K562 (cell line): ENCODE measurements around the gene AMT. TPM values are rescaled to one million over a fixed set of nuclear protein-coding genes. Genes with fewer than 3 reads are reported as not detected.

Source experiments
- ARID1B ChIP-seq: fragments of 450-650 bp; IDR thresholded peaks from 2 replicates; pipeline ENCODE4 v1.6.1; 2016; ENCODE audit warnings: antibody characterized with exemption, mild to moderate bottlenecking, inconsistent platforms
- ATF7 ChIP-seq: fragments of 450-650 bp; IDR thresholded peaks from 2 replicates; pipeline ENCODE4 v1.7.1; 2014; ENCODE audit warnings: mild to moderate bottlenecking, moderate library complexity
- CEBPB ChIP-seq: fragments of 450-650 bp; IDR thresholded peaks from 2 replicates; pipeline ENCODE4 v1.6.1; 2016; ENCODE audit warnings: missing genetic modification characterization, missing compliant biosample characterization
- ELK1 ChIP-seq: sonication (generic); formaldehyde crosslinking; IDR thresholded peaks from 2 replicates; pipeline ENCODE4 v1.8.1; 2022; ENCODE audit warnings: missing genetic modification reagents
- IFI16 ChIP-seq: fragments of 250-450 bp; sonication (Bioruptor Pico); IDR thresholded peaks from 2 replicates; pipeline ENCODE4 v2.1.2; 2022; ENCODE audit warnings: mild to moderate bottlenecking, inconsistent platforms
- MCM7 ChIP-seq, 2 experiments: fragments of 450-650 bp; IDR thresholded peaks; 2 replicates each; pipeline ENCODE4 v1.6.1; 2016 to 2018
- POLR2G ChIP-seq: fragments of 200-400 bp; formaldehyde crosslinking; IDR thresholded peaks from 2 replicates; pipeline ENCODE4 v1.6.1; 2017; ENCODE audit warnings: low read depth, mild to moderate bottlenecking, antibody characterized with exemption, low read length, moderate library complexity
- SMAD2 ChIP-seq: fragments of 150-350 bp; IDR thresholded peaks from 2 replicates; pipeline ENCODE4 v1.6.1; 2014; ENCODE audit warnings: low read depth, mild to moderate bottlenecking, low read length
- SMARCC2 ChIP-seq: fragments of 450-650 bp; IDR thresholded peaks from 2 replicates; pipeline ENCODE4 v1.6.1; 2017; ENCODE audit warnings: antibody characterized with exemption, moderate library complexity, mild to moderate bottlenecking, low read depth
- SMC3 ChIP-seq: conservative IDR thresholded peaks from 2 replicates; pipeline ENCODE4 v1.6.1; 2011; ENCODE audit warnings: low read depth, low read length, improper control_type of control experiment; ENCODE audit not compliant: insufficient read depth
- SOX6 ChIP-seq: fragments of 450-650 bp; IDR thresholded peaks from 2 replicates; pipeline ENCODE4 v1.6.1; 2014; ENCODE audit warnings: mild to moderate bottlenecking
- ZNF224 ChIP-seq: sonication (generic); formaldehyde crosslinking; IDR thresholded peaks from 2 replicates; pipeline ENCODE4 v1.8.0; 2022; ENCODE audit warnings: mild to moderate bottlenecking, missing genetic modification reagents
- ZNF407 ChIP-seq: fragments of 450-650 bp; IDR thresholded peaks from 2 replicates; pipeline ENCODE4 v1.6.1; 2016; ENCODE audit warnings: low read depth
- ZNF592 ChIP-seq: fragments of 450-650 bp; IDR thresholded peaks from 2 replicates; pipeline ENCODE4 v1.6.1; 2017; ENCODE audit warnings: antibody characterized with exemption, mild to moderate bottlenecking
- polyA plus RNA-seq, 8 experiments: library from polyadenylated mRNA; depleted of rRNA in 4 of 8; stranded (reverse) in 5 of 8; unstranded in 3 of 8; fragments of >200 nt; fragmentation: Nextera tagmentation in 2 of 8; fragmentation: Illumina TruSeq in 1 of 8; extraction: Ambion mirVana in 2 of 8; extraction: Trizol in 1 of 8; gene quantifications; 2 replicates each; pipeline versions ENCODE4 v1.2.1 to v1.2.3, GENCODE V29; 2011 to 2014; ENCODE audit warnings: inconsistent platforms in 1 of 8, missing spikeins in 1 of 8
- total RNA-seq, 7 experiments: library from RNA; depleted of rRNA in 6 of 7; stranded (reverse); fragments of >200 nt in 6 of 7; fragmentation: Illumina TruSeq in 2 of 7; extraction: Trizol in 2 of 7; gene quantifications; 2 replicates each; pipeline versions ENCODE4 v1.2.1 to v1.2.3, GENCODE V29; 2011 to 2021; ENCODE audit warnings: low replicate concordance in 1 of 7

Gene AMT
- total and polyA plus RNA-seq, 9 of the 15 experiments (the other 6 are each of a cell fraction or from before 2014, with no cell fraction given): 0.14 to 2.1 (median 0.52) TPM

- no peak for TF ChIP-seq ZNF407
- no peak for TF ChIP-seq ZNF224
- no peak for TF ChIP-seq MCM7 (IDR thresholded peaks at IDR 0.05)
- no peak for TF ChIP-seq SMAD2
- peak; percentile 97 for TF ChIP-seq CEBPB (tag)
- peak; percentile 44; the same call in 1 of the 2 replicates for TF ChIP-seq ATF7
- no peak for TF ChIP-seq POLR2G
- TF ChIP-seq IFI16 (CRISPR knock-in tag): no peak
- no peak for TF ChIP-seq ELK1 (CRISPR knock-in tag)
- TF ChIP-seq SMC3: no peak
- peak; percentile 87 for TF ChIP-seq SOX6
- no peak for TF ChIP-seq SMARCC2
- peak; percentile 82 for TF ChIP-seq ARID1B
- TF ChIP-seq ZNF592: 0 out of 2 replicates have a peak, but pooled peaks have one; percentile 40
Measured at GRCh38 chr3:49465270-49466034, 43.2 kb upstream of the AMT start (continued).
